ENCODE data around the gene SLC6A19.

- no peak for TF ChIP-seq POLR2A (IDR thresholded peaks at IDR 0.05; ENCODE audit: low read length)
- no peak for TF ChIP-seq GATA1 (IDR thresholded peaks at IDR 0.05; ENCODE audit: low read depth, low read length)
Measured at GRCh38 chr5:1266791-1267190, 65.4 kb downstream of the SLC6A19 start.

Data from erythroblast (primary cell).